OCI-LY7 (cell line): ENCODE data around the gene FOXP1.

ENCODE experiments used
- EZH2phosphoT487 ChIP-seq: fragments of 200-600 bp; sonication (generic); IDR thresholded peaks from 2 replicates; pipeline ENCODE4 v1.6.1; 2018; ENCODE audit warnings: low read depth, borderline replicate concordance, mild to moderate bottlenecking, mixed run types, antibody characterized with exemption, low read length, moderate library complexity, mixed read lengths
- TF ChIP-seq, protein P1 (sequence below): fragments of 200-600 bp; sonication (generic); conservative IDR thresholded peaks from 2 replicates; pipeline ENCODE4 v1.5.1; 2014; ENCODE audit warnings: mild to moderate bottlenecking, antibody characterized with exemption, low read length, moderate library complexity, mixed read lengths

GRCh38 chr3:71583566-71584393, at the start of gene FOXP1:
- TF ChIP-seq, protein P1, sequence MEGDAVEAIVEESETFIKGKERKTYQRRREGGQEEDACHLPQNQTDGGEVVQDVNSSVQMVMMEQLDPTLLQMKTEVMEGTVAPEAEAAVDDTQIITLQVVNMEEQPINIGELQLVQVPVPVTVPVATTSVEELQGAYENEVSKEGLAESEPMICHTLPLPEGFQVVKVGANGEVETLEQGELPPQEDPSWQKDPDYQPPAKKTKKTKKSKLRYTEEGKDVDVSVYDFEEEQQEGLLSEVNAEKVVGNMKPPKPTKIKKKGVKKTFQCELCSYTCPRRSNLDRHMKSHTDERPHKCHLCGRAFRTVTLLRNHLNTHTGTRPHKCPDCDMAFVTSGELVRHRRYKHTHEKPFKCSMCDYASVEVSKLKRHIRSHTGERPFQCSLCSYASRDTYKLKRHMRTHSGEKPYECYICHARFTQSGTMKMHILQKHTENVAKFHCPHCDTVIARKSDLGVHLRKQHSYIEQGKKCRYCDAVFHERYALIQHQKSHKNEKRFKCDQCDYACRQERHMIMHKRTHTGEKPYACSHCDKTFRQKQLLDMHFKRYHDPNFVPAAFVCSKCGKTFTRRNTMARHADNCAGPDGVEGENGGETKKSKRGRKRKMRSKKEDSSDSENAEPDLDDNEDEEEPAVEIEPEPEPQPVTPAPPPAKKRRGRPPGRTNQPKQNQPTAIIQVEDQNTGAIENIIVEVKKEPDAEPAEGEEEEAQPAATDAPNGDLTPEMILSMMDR: no peak
- no peak for TF ChIP-seq EZH2phosphoT487
